ELF-1 (cell line): ENCODE measurements around the gene CD1B.
"Not testable (repeated sequence)": the region's sequence is repeated elsewhere in the genome, so short reads cannot be mapped to it uniquely, and the experiment has no call there.

Experiments
- DNase-seq: peaks from one replicate; pipeline ENCODE4 v3.0.0-alpha.2; 2016; ENCODE audit warnings: low read depth, low spot score

CD1B gene

GRCh38 chr1:158328426-158328825, 2.9 kb downstream of the CD1B start:
- DNase-seq: no peak

DNA sequence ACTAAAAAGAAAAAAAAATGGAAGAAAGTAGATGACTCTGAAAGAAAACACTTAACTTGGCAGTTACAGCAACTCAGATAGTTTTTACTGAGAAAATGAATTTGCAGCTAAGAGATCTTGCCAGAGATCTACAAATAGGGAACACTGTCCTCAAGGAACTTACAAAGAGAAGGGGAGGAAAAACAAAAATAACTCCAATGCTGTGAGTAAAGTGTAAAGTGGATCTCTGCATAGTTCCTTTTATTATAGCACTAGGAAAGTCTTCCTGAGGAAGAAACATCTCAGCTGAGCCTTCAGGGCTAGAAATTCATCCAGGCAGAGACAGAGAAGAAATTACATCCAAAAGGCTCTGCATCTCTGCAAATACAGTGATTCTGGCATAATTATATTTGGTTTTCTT, 3.9 kb downstream of the CD1B start:
- no peak for DNase-seq

DNA sequence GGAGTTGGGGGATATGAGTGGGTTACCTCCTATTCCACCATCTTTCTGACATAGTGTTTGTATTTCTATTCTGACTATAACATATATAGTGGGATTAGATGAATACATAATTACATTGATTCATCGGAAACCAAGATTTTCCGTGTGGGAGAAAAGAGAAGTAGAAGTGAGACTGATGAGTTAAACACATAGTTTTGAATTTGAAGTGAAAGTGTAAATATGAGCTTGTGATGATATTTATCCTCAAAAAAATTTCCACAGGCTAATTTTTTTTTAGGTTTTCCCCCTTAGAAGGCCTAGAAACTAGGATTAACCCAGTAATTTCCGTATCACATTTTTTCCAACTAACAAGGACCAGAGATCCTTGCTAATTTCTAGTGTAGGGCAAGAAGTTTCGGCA, 6.9 kb downstream of the CD1B start:
- DNase-seq: no peak

- DNase-seq: no peak
Measured at GRCh38 chr1:158323866-158324265, 7.5 kb downstream of the CD1B start.

- no peak for DNase-seq
Measured at GRCh38 chr1:158311066-158311465, 20.3 kb downstream of the CD1B start.

GRCh38 chr1:158310623-158311022, 20.7 kb downstream of the CD1B start:
- DNase-seq: no peak

- no peak for DNase-seq
Measured at GRCh38 chr1:158295791-158296190, 35.5 kb downstream of the CD1B start.

DNA sequence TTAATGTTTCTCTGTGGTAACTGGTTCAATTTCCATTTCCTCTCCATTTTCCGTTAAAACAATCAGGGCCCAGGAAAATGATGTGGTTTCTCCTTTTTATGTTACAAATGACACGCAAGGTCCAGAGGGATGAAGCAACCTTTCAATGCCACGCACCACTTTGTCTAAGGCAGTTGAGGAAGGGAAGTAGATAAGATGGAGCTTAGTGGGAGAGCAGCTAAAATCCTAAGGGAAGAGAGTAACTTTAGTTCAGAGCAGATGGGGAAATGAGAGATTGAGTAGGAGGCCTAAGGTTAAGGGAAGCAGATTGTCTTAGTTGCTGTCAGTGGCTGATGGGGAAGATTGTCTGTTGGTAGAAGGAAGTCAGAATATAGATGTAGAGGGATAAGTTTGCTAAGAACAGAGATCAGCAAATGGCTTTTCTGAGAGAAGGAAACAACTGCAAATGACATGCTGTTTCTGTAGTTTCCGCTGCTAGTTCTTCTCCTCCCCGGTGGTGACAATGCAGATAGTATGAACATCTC, 40.9 kb downstream of the CD1B start:
- DNase-seq: no peak

- no peak for DNase-seq
Measured at GRCh38 chr1:158289811-158290210, 41.5 kb downstream of the CD1B start, which contains the start of gene CD1C. Gene CD1C, plus strand, starts transcription at chr1:158289923. Its CDS starts 142 bp downstream, at chr1:158290065.

DNA sequence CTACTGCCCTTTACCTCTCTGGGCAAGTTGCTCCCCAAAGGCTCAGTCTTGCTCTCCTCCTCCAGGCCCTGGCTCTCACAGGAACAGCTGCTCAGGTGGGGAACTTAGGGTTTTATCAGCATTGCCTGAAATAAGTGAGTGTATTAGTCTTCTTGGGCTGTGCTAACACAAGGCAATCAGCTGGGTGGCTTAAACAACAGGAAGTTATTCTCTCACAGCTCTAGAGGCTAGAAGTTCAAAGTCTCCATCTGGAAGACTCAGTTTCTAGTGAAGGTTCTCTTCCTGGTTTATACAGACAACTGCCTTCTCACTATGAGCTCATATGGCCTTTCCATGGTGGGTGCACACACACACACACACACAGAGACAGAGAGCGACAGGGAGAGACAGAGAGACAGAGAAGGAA, 44.4 kb downstream of the CD1B start:
- no peak for DNase-seq

DNA sequence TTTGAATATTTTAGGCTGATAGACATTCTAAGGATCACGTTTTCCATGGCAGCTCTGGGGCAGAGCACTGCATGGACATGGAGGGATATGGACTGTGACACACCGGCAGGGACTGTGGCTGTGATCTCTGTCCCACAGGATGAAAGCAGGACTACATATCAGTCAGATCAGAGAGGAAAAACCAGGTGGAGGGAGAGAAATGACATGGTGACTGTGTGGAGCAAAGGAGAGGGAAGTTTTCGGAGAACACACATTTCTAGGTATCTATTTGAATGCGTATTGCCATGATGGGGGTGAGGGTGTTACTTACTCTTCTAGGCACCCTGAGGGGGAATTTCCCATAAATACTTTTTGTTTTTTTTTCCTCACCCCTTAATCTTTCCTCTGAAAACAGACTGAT, 44.8 kb downstream of the CD1B start:
- no peak for DNase-seq

GRCh38 chr1:158285756-158286241, 45.5 kb downstream of the CD1B start:
- DNase-seq: no peak

DNA sequence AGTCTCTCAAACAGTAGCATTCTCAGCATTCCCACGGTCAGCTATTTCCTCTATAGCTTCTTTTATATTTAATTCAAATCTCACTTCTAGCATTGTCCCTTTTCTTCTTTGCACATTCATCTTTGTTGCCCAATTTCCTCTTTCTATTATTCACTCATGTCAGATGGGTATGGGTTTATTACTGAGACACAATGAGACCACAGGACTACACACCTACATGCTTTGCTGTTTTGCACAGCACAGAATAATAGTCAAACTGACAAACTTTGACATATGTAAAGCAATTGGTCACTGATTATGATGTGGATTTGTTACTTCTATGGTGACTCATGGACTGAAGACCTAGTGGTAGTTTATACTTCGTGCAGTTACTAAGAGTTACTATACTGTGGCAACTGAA, 47.4 kb downstream of the CD1B start:
- no peak for DNase-seq

DNA sequence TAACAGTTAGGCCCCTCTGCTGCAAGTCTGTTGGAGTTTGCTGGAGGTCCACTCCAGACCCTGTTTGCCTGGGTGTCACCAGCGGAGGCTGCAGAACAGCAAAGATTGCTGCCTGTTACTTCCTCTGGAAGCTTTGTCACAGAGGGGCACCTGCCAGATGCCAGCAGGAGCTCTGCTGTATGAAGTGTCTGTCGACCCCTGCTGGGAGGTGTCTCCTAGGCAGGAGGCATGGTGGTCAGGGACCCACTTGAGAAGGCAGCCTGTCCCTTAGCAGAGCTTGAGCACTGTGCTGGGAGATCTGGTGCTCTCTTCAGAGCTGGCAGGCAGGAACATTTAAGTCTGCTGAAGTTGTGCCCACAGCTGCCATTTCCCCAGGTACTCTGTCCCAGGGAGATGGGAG, 48.9 kb downstream of the CD1B start:
- not testable (repeated sequence) for DNase-seq
